K562 (cell line): ENCODE data around the gene ADCY5. TPM values are rescaled to one million over a fixed set of nuclear protein-coding genes. Genes with fewer than 3 reads are reported as not detected.
A peak's percentile ranks its signal among the peaks of the same experiment; 100 is the strongest.

Source experiments
- ATAC-seq: fragments of 200-7000 bp; cut with Tn5 transposase; 3 replicates; pipeline ENCODE4 v1.9.1; 2020; ENCODE audit warnings: moderate library complexity
- BruUV-seq: library from RNA; stranded (reverse); fragments of 400-500 nt; replicated peaks from 2 replicates; lab custom pipeline; 2021; lab: Mats Ljungman, UMichigan
- CTCF ChIA-PET: fragments of 300-600 bp; formaldehyde crosslinking; extraction: SDS; loops from one replicate; lab custom pipeline; 2021; ENCODE audit warnings: low intra/inter-chr PET ratio; lab: Yijun Ruan, JAX
- POLR2A ChIA-PET: fragments of 300-600, 350-650 bp; sonication (Branson Sonifier 250); formaldehyde crosslinking; extraction: SDS; loops from one replicate; lab custom pipeline; 2021; ENCODE audit warnings: antibody characterized with exemption, inconsistent platforms; lab: Yijun Ruan, JAX
- DNase-seq, 4 experiments: peaks; one replicate each; pipeline versions ENCODE4 v3.0.0 to v3.0.0-alpha.2; 2011 to 2018; ENCODE audit warnings: low spot score in 3 of 4, mixed read lengths in 3 of 4; ENCODE audit errors: extremely low read depth in 1 of 4
- FAIRE-seq: peaks from 2 replicates; lab custom pipeline; 2011; peaks lifted over from hg19 to GRCh38; lab: Jason Lieb, UNC
- H2AFZ ChIP-seq: 2 replicates; pipeline ENCODE4 v1.6.0; 2011; ENCODE audit warnings: low read depth, low read length, control low read depth, inconsistent platforms
- H3K27ac ChIP-seq: fragments of 200-600 bp; 3 replicates; pipeline ENCODE4 v1.8.0; 2011; ENCODE audit warnings: low read depth, mild to moderate bottlenecking, control low read depth, inconsistent platforms, low read length, moderate library complexity, mixed read lengths; ENCODE audit errors: extremely low read depth
- H3K27me3 ChIP-seq, 2 experiments: fragments of 300-600 bp in 1 of 2; 2 replicates in 1 of 2; 3 replicates in 1 of 2; pipeline versions ENCODE4 v1.6.0 to v1.8.0; 2011; ENCODE audit warnings: inconsistent platforms in 2 of 2, low read length in 2 of 2, mild to moderate bottlenecking in 1 of 2, mixed read lengths in 1 of 2, moderate library complexity in 1 of 2; ENCODE audit not compliant: control insufficient read depth in 2 of 2, insufficient read depth in 2 of 2
- H3K36me3 ChIP-seq: fragments of 300-600 bp; 3 replicates; pipeline ENCODE4 v1.8.0; 2011; ENCODE audit warnings: mild to moderate bottlenecking, low read length, inconsistent platforms; ENCODE audit not compliant: control insufficient read depth, insufficient read depth
- H3K4me1 ChIP-seq, 2 experiments: fragments of 200-600 bp in 1 of 2; replicated peaks in 1 of 2; 2 replicates in 1 of 2; 3 replicates in 1 of 2; pipeline versions ENCODE4 v1.5.1 to v1.8.0; 2011; ENCODE audit warnings: inconsistent platforms in 2 of 2, low read length in 2 of 2, mild to moderate bottlenecking in 1 of 2, mixed read lengths in 1 of 2, moderate library complexity in 1 of 2; ENCODE audit not compliant: control insufficient read depth in 2 of 2, insufficient read depth in 2 of 2
- H3K4me2 ChIP-seq: 2 replicates; pipeline ENCODE4 v1.6.1; 2011; ENCODE audit warnings: low read length, control low read depth, inconsistent platforms, mixed read lengths; ENCODE audit not compliant: insufficient read depth
- H3K4me3 ChIP-seq: fragments of 200-600 bp; sonication (generic), shearing (Covaris generic); 2 replicates; pipeline ENCODE4 v1.5.1; 2016; ENCODE audit warnings: control low read depth, inconsistent platforms
- H3K79me2 ChIP-seq: fragments of 200-600 bp; 3 replicates; pipeline ENCODE4 v1.8.0; 2011; ENCODE audit warnings: low read length, inconsistent platforms; ENCODE audit not compliant: control insufficient read depth, insufficient read depth
- H3K9ac ChIP-seq, 2 experiments: 2 replicates each; pipeline versions ENCODE4 v1.6.0 to v1.6.1; 2011; ENCODE audit warnings: low read depth in 2 of 2, low read length in 2 of 2, control low read depth in 1 of 2, inconsistent platforms in 1 of 2, mild to moderate bottlenecking in 1 of 2, mixed read lengths in 1 of 2; ENCODE audit not compliant: insufficient read depth in 1 of 2
- H3K9me1 ChIP-seq: one replicate; pipeline ENCODE4 v1.6.0; 2011; ENCODE audit warnings: inconsistent platforms, mild to moderate bottlenecking, low read length, moderate library complexity; ENCODE audit not compliant: control insufficient read depth, insufficient read depth
- H3K9me3 ChIP-seq: replicated peaks from 2 replicates; pipeline ENCODE4 v1.5.1; 2011; ENCODE audit warnings: low read depth, low read length, inconsistent platforms; ENCODE audit not compliant: control insufficient read depth, insufficient read depth
- H4K20me1 ChIP-seq: replicated peaks from 2 replicates; pipeline ENCODE4 v1.6.1; 2011; ENCODE audit warnings: low read length, inconsistent platforms, mixed read lengths; ENCODE audit not compliant: control insufficient read depth, insufficient read depth
- C11orf30 ChIP-seq: fragments of 450-650 bp; IDR thresholded peaks from 2 replicates; pipeline ENCODE4 v1.6.1; 2016; ENCODE audit warnings: low read depth, mild to moderate bottlenecking
- CREB1 ChIP-seq, 2 experiments: sonication (generic) in 1 of 2; formaldehyde crosslinking in 1 of 2; IDR thresholded peaks; 2 replicates each; pipeline versions ENCODE4 v1.6.1 to v1.8.0; 2012 to 2022; ENCODE audit warnings: inconsistent platforms in 1 of 2, mild to moderate bottlenecking in 1 of 2, missing genetic modification reagents in 1 of 2, moderate library complexity in 1 of 2
- HES1 ChIP-seq: fragments of 450-650 bp; IDR thresholded peaks from 2 replicates; pipeline ENCODE4 v1.6.1; 2016; ENCODE audit warnings: low read depth, mild to moderate bottlenecking, moderate library complexity
- HNRNPH1 ChIP-seq: fragments of 200-400 bp; formaldehyde crosslinking; optimal IDR thresholded peaks from 2 replicates; pipeline ENCODE3; 2017; ENCODE audit warnings: low read depth, mild to moderate bottlenecking, low read length, moderate library complexity
- MAFG ChIP-seq: fragments of 450-650 bp; conservative IDR thresholded peaks from 2 replicates; pipeline ENCODE4 v1.6.1; 2016; ENCODE audit warnings: missing genetic modification characterization, missing compliant biosample characterization
- MGA ChIP-seq: fragments of 450-650 bp; IDR thresholded peaks from 2 replicates; pipeline ENCODE4 v1.6.1; 2016; ENCODE audit warnings: mild to moderate bottlenecking, moderate library complexity
- ZNF124 ChIP-seq: sonication (generic); formaldehyde crosslinking; IDR thresholded peaks from 2 replicates; pipeline ENCODE4 v1.8.1; 2022; ENCODE audit warnings: missing genetic modification reagents
- ZNF146 ChIP-seq: IDR thresholded peaks from one replicate; pipeline ENCODE4 v1.6.1; 2018; ENCODE audit warnings: missing compliant biosample characterization; ENCODE audit not compliant: unreplicated experiment
- ZNF316 ChIP-seq: fragments of 450-650 bp; IDR thresholded peaks from 2 replicates; pipeline ENCODE4 v1.6.1; 2016
- WGBS: fragments of 100-300 bp; shearing (Covaris generic); methylation state at CpG from one replicate; pipeline ENCODE4 v1.1.6; 2016; ENCODE audit warnings: low coverage, mixed read lengths; ENCODE audit not compliant: insufficient coverage; ENCODE audit errors: missing lambda C conversion rate; 5-methylcytosine and 5-hydroxymethylcytosine counted together
- in situ Hi-C: fragments of 300-500 bp; cut with MboI; formaldehyde crosslinking; loops from 4 replicates; pipeline ENCODE4 v1.15.0; 2018; ENCODE audit warnings: inconsistent platforms, mixed read lengths
- intact Hi-C: fragments of 100-400 bp; cut with micrococcal nuclease; formaldehyde crosslinking; loops from 2 replicates; pipeline ENCODE4 v1.14.2; 2022
- polyA plus RNA-seq, 8 experiments: library from polyadenylated mRNA; depleted of rRNA in 4 of 8; stranded (reverse) in 5 of 8; unstranded in 3 of 8; fragments of >200 nt; fragmentation: Nextera tagmentation in 2 of 8; fragmentation: Illumina TruSeq in 1 of 8; extraction: Ambion mirVana in 2 of 8; extraction: Trizol in 1 of 8; gene quantifications; 2 replicates each; pipeline versions ENCODE4 v1.2.1 to v1.2.3, GENCODE V29; 2011 to 2014; ENCODE audit warnings: inconsistent platforms in 1 of 8, missing spikeins in 1 of 8
- total RNA-seq, 7 experiments: library from RNA; depleted of rRNA in 6 of 7; stranded (reverse); fragments of >200 nt in 6 of 7; fragmentation: Illumina TruSeq in 2 of 7; extraction: Trizol in 2 of 7; gene quantifications; 2 replicates each; pipeline versions ENCODE4 v1.2.1 to v1.2.3, GENCODE V29; 2011 to 2021; ENCODE audit warnings: low replicate concordance in 1 of 7

Gene ADCY5
- total and polyA plus RNA-seq, 9 of the 15 experiments (the other 6 are each of a cell fraction or from before 2014, with no cell fraction given): under 0.01 TPM; not detected in 8

GRCh38 chr3:123488645-123489347, 39.9 kb upstream of the ADCY5 start:
- Histone ChIP-seq H3K27me3 (peaks cover 0 to 6% of the 10 kb centered on the region in 2 experiments; a peak in 1 of 5 replicates), H4K20me1 (0 out of 2 replicates have a peak, but pooled peaks cover 3% of the 10 kb centered on the region), H2AFZ (no peak overlapping the region), H3K4me3 (no peak overlapping the region), H3K9ac (no peak overlapping the region), H3K4me2 (no peak overlapping the region), H3K27ac (no peak overlapping the region), H3K36me3 (no peaks in the 10 kb centered on the region), H3K79me2 (no peaks in the 10 kb centered on the region), H3K9me1 (no peaks in the 10 kb centered on the region), H3K4me1 (no peaks in the 10 kb centered on the region), H3K9me3 (no peaks in the 10 kb centered on the region)
- DNase-seq: no peak
- no peak for ATAC-seq
- 0% methylated on average over 4 of the region's 5 CpGs for WGBS
- intact Hi-C loops: loop anchor here (1.0 kb wide), 1 partner anchor 159 kb away; no protein-coding TSS in a partner anchor
- FAIRE-seq: no peak
- ChIA-PET POLR2A (no interaction called here), CTCF (interaction anchor here (1.2 to 2.5 kb wide), 2 partner anchors 160 to 1942 kb away, joined by 3 to 13 read pairs; no protein-coding TSS in a partner anchor)
- in situ Hi-C loops: loop anchor here (5.0 kb wide), 1 partner anchor 156 kb away; no protein-coding TSS in a partner anchor
- no TSS peak for BruUV-seq
- TF ChIP-seq MGA: no peak
- TF ChIP-seq CREB1 (IDR thresholded peaks at IDR 0.05): no peak
- no peak for TF ChIP-seq CREB1 (CRISPR knock-in tag; IDR thresholded peaks at IDR 0.05)
- peak; percentile 19; the same call in 1 of the 2 replicates for TF ChIP-seq MAFG (tag)
- no peak for TF ChIP-seq ZNF124 (CRISPR knock-in tag)
- no peak for TF ChIP-seq HES1
- 0 out of 2 replicates have a peak, but pooled peaks have one; percentile 30 for TF ChIP-seq C11orf30
- TF ChIP-seq HNRNPH1: no peak
- TF ChIP-seq ZNF316: peak; percentile 63
- no peak for TF ChIP-seq ZNF146
